Activated CD8-positive, alpha-beta memory T cell treated with anti-CD3 and anti-CD28 coated beads, Interleukin-2, amount 50 U/mL, for 24 hours (primary cell): ENCODE measurements around the gene NOTCH3.
A peak's percentile ranks its signal among the peaks of the same experiment; 100 is the strongest.

Experiments
- DNase-seq: peaks from one replicate; pipeline ENCODE4 v3.0.0-alpha.2; 2020; ENCODE audit errors: extremely low read depth

Gene NOTCH3

DNA sequence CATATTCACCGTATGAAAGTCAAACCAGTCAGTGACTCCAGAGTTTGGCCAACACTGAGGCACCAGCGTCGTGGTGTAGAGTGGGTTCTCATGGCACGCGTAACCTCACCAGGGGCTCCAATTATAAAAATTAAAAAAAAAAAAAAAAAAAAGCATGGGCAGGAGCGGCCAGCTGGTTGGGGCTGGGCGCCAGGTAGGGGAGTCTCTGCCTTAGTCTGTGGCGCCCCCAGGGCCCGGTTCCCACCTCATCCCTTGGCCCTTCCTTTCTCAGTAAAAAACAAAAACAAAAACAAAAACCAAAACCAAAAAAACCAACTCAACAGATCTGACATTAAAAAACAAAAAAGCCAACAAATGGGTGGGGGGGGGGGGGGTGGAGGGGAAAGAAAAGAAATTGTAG, 36.1 kb upstream of the NOTCH3 start:
- no peak for DNase-seq

DNA sequence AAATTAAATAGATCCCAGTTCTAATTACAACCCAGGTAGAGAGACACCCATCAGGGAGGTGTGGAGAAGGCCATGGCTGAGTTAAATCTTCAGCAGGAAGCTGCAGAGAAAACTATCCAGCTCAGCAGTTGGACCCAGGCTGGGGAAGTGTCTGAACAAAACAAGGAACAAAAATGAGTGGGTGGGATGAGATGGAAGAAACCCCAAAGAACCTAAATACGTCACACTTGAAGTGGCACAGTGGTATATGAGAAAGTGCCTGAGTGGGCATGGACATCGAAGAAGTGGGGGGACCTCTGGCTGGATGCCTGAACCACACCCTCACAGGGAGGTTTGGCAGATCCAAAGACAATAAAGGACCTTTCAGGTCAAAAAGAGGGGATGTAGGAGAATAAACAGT, 35.0 kb upstream of the NOTCH3 start:
- no peak for DNase-seq

GRCh38 chr19:15234431-15235130, 33.8 kb upstream of the NOTCH3 start:
- no peak for DNase-seq

- DNase-seq: no peak
Observed at GRCh38 chr19:15231271-15231670, 30.5 kb upstream of the NOTCH3 start.

- DNase-seq: no peak
Observed at GRCh38 chr19:15227261-15227660, 26.5 kb upstream of the NOTCH3 start.

DNA sequence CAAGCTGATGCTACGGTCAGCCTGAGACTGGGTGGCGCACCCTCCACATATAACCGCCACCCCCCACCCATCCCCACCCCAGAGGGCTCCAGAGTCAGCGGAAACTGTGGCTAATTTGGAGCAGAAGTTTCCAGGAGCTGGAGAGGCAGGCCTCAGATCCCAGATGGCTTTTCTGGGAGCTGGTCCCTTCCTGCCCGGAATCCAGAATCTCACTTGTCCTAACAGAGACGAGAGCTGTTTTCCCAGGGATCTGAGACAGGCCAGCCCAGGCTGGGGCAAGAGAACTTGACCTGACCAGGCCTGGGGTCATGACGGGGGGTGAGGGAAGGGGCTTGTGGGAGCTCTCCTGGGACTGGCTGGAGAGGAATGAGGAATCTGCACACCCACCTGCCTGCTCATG, 25.0 kb upstream of the NOTCH3 start:
- no peak for DNase-seq

DNA sequence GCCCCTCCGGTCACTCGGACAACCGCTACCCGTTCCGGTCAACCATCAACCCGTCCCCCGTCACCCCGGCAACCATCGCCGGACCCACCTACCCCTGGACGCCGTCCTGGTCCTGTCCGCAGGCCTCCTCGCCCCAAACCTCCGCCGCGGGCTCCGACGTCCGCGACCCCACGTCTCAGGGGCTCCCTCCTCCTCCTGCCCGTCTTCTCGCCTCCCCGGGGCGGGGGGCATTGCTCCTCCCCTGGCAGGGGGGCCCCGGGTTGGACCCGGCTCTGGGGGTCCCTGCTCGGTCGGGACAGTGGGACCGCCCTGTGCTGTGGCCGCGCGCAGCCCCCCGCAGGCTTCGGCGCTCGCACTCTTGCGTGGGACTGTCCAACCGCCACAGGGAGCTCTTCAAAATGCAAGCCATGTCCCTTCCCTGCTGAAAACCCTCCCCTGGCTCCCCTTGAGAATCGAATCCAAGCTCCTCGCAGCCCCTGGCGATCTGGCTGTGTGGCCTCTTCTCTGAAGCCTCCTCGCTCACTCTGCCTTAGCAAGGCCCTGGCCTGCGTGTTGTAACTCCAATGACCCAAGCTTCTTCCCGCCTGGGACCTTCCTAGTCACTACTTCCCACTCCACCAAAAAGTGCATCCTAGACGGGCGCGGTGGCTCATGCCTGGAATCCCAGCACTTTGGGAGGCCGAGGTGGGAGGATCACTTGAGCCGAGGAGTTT, 23.0 kb upstream of the NOTCH3 start:
- DNase-seq: no peak

DNA sequence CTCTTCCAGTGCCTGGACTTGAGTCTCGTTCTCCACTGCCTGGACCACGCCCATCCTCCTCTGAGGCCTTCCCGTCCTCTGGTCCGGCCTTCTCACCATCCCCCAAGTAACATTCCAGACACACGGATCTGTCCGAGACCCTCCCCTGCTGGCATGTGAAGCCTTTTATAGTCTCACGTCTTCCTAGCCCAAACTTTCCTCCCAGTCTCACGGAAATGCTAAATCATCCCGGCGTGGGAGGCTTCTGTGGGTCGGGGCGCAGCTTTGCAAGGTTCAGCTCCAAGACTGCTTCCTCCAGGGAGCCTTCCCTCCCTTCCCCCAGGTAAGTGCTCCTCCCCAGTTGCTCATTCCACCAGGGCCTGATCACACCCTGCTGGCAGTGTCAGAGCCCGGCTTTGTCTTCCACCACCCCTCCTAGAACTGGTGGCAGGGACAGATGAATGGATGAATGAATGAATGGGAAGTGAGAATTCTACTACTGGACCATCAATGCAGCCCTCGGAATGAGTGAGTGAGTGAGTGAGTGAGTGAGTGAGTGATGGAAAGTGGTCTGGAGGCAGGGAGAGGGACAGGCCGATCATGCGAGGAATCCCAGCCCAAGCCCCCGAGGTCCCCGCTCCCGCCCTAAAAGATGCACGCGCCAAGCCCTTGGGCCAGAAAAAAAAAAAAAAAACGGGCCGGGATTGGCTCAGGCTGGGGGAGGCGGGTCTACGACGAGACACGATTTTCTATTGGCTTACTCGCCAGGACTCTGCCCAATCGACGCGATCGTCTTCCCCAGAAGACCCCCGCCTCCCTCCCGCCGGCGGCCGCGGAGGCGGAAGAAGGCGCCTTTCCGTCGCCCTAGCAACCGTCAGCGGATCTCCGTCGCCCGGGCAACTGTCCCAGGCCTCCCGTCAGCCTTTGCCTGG, 22.2 kb upstream of the NOTCH3 start:
- peak; percentile 26 for DNase-seq

DNA sequence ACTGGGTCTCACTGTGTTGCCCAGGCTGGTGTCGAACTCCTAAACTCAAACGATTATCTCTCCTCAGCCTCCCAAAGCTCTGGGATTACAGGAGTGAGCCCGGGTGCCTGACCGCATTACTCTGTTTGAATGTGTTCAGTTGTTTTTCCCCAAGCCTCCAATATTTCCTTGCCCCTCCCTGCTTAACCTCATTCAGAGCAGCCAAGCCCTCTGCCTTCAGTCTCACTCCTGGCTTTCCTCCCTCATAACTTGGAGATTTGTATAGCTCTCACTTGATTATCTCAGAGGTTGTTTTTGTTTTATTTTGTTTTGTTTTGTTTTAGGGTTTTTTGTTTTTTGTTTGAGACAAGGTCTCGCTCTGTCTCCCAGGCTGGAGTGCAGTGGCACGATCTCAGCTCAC, 20.0 kb upstream of the NOTCH3 start:
- no peak for DNase-seq

GRCh38 chr19:15218501-15218900, 17.7 kb upstream of the NOTCH3 start:
- no peak for DNase-seq

DNA sequence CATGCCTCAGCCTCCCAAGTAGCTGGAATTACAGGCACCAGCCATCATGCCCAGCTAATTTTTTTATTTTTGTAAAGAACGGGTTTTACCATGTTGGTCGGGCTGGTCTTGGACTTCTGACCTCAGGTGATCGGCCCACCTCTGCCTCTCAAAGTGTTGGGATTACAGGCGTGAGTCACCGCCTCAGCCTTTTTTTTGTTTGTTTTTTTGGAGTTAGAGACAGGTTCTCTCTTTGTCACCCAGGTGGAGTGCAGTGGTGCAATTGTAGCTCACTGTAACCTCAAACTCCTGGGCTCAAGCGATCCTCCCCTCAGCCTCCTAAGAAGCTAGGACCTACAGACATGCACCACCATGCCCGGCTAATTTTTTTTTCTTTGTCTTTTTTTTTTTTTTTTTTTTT, 15.6 kb upstream of the NOTCH3 start:
- DNase-seq: no peak

DNA sequence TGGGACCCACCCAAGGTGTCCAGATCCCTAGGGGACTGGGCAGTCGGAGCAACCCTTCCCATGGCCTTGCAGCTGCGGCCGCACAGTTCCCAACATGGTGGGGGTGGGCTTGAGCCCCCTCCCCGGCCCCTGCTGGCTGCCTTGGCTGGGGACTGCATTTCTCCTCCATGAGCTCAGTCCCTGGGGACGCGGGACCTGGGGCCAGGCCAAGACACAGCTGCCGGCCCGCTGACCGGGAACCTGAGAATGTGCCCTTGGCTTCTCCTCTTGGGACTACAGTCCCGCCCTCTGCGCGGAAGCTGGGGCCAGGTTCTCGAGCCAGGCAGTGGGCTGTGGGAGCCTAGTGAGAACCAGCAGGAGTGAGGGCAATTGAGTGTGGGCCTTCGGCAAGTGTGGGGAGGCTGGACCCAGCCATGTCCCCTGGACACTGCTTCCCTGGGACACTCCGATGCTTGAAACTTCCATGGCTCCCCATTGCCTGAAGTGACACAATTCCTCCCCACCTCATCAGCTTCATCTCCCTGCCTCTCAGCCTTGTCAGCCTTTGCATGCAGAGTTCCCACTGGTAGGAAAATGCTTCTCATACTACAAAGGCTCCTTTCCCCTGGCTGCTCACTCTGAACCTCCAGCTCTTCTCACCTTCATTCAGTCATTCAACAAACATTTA, 13.1 kb upstream of the NOTCH3 start:
- DNase-seq: no peak

- DNase-seq: no peak
Observed at GRCh38 chr19:15212711-15213110, 11.9 kb upstream of the NOTCH3 start.

DNA sequence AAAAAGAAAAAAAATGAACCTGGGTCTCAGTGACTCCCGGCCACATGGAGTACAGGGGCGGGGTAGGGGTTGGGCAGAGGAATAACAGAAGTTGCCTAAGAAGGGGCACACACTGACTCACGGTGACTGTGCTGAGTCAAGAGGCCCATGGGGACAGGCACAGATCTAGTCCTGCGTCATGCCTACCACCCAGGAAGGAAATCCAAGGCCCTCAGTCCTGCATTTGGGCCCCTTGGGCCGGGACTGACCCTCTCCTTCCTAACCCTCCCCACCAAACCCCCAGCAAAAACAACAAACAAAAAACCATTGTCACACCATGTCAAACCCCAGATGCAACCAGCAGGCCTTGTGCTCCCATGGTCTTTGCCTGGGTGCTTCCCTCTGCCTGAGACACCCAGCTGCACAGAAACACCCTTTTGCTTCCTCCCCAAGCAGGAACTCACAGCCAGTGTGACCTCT, 9.6 kb upstream of the NOTCH3 start:
- DNase-seq: no peak

DNA sequence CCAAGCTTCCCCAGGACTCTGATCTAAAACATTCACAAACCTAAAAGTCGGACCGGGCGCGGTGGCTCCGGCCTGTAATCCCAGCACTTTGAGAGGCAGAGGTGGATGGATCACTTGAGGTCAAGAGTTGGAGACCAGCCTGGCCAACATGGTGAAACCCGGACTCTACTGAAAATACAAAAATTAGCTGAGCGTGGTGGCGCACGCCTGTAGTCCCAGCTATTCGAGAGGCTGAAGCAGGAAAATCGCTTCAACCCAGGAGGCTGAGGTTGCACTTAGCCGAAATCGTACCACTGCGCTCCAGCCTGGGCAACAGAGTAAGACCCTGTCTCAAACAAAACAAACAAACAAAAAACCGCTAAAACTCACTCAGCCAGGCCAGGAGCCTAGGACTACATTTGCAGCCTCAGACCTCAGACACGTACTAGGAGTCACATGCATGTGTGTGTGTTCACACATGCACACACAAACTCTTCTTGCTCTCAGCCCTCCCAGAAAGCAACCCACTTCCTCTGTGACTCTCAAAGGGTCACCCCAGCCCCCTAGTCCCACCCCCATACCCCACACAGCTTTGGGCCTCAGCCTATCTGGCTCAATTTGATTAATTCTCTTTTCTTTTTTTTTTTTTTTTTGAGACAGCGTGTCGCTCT, 704 bp upstream of the NOTCH3 start:
- DNase-seq: no peak

- DNase-seq: no peak
Observed at GRCh38 chr19:15199661-15200552, 888 bp downstream of the NOTCH3 start.

- no peak for DNase-seq
Observed at GRCh38 chr19:15198951-15199660, 1.7 kb downstream of the NOTCH3 start.

GRCh38 chr19:15197942-15198341, 2.9 kb downstream of the NOTCH3 start:
- DNase-seq: no peak

DNA sequence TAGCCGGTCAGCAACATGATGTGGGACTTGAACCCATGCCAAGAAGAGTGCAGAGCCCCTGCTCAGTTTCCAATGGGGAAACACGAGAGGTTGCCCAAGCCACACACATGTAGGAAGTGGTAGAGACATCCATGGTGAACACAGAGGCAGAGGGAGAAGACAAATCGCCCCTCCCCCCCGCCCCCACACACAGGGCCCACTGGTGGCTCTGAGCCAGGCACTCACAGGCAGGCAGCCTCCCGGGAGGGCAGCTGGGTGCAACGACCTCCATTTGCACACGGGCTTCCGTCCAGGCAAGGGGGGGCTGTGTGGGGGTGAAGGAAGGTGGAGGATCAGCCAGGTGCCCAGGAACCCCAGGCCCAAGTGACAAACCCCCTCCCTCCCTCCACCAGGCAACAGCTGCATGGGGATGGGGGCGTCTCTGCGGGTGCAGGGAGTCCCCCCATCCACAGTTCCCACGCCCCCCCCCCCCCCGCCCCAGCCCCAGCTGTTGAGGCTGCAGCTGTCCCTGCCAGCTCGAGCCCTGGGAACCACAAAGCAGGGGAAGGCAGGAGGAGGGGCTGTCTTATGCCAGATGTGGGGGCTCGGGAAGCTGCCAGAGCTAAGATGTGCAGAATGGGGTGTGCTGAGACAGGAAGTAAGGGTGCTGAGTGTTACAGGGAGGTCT, 3.4 kb downstream of the NOTCH3 start:
- DNase-seq: no peak
